ENCODE results near the gene RPS10.

DNA sequence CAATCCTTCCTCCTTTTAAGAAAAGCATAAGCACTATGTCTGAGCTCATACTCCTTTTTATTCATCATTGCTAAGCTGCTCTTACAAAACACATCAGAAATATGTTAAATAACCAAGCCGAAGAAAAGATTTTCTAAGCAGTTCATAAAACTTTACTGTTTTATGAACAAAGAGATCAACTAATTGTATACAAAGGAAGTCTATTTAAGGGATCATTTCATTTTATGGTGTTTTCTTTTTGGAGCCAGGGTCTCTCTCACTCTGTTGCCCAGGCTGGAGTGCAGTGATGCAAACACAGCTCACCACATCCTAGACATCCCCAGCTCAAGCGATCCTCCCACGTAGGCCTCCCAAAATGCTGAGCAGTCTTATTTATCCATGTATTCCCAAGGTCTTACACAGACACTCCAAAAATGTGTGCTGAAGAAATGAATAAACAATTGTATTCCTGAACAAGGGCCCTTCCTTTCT lies 42.7 kb downstream of the RPS10 start:
- TF ChIP-seq, protein P1, sequence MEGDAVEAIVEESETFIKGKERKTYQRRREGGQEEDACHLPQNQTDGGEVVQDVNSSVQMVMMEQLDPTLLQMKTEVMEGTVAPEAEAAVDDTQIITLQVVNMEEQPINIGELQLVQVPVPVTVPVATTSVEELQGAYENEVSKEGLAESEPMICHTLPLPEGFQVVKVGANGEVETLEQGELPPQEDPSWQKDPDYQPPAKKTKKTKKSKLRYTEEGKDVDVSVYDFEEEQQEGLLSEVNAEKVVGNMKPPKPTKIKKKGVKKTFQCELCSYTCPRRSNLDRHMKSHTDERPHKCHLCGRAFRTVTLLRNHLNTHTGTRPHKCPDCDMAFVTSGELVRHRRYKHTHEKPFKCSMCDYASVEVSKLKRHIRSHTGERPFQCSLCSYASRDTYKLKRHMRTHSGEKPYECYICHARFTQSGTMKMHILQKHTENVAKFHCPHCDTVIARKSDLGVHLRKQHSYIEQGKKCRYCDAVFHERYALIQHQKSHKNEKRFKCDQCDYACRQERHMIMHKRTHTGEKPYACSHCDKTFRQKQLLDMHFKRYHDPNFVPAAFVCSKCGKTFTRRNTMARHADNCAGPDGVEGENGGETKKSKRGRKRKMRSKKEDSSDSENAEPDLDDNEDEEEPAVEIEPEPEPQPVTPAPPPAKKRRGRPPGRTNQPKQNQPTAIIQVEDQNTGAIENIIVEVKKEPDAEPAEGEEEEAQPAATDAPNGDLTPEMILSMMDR (conservative IDR thresholded peaks at IDR 0.05), result no peak
- no peak for TF ChIP-seq ZFX (IDR thresholded peaks at IDR 0.05)

Data from C4-2B (cell line).